Fibroblast of lung (primary cell): ENCODE measurements around the gene UBTF.

Source experiments
- CTCF ChIP-seq, 2 donors: IDR thresholded peaks in 1 of 2; conservative IDR thresholded peaks in 1 of 2; 1 replicate in 1 of 2; 2 replicates in 1 of 2; pipeline ENCODE4 v1.5.1; 2011 to 2012; ENCODE audit warnings: low read length in 2 of 2, control low read depth in 1 of 2, inconsistent platforms in 1 of 2, low read depth in 1 of 2, mild to moderate bottlenecking in 1 of 2
- EZH2 ChIP-seq: IDR thresholded peaks from 2 replicates; pipeline ENCODE4 v1.5.1; 2012; ENCODE audit warnings: low read length, control low read depth, mild to moderate bottlenecking; ENCODE audit errors: missing control alignments

- TF ChIP-seq EZH2: no peak
- peak; percentile 73 to 97 for TF ChIP-seq CTCF (conservative IDR thresholded peaks at IDR 0.05 in 1 of 2, IDR thresholded peaks at IDR 0.05 in 1 of 2; ENCODE audit: low read depth in 1 of 2, low read length in 2 of 2)
Measured at GRCh38 chr17:44210342-44211192, 8.9 kb downstream of the UBTF start.
